D721Med (cell line): ENCODE measurements around the gene KIAA2012.
A peak's percentile ranks its signal among the peaks of the same experiment; 100 is the strongest.

Experiments used
- DNase-seq: peaks from one replicate; pipeline ENCODE4 v3.0.0; 2011; ENCODE audit warnings: low spot score; ENCODE audit not compliant: insufficient read length
- FAIRE-seq: peaks from 2 replicates; lab custom pipeline; 2011; peaks lifted over from hg19 to GRCh38; lab: Jason Lieb, UNC
- TF ChIP-seq, protein P1 (sequence below): IDR thresholded peaks from 2 replicates; pipeline ENCODE4 v1.5.1; 2012; ENCODE audit warnings: mild to moderate bottlenecking, control low read depth; ENCODE audit not compliant: insufficient read depth; ENCODE audit errors: missing control alignments

Gene KIAA2012

DNA sequence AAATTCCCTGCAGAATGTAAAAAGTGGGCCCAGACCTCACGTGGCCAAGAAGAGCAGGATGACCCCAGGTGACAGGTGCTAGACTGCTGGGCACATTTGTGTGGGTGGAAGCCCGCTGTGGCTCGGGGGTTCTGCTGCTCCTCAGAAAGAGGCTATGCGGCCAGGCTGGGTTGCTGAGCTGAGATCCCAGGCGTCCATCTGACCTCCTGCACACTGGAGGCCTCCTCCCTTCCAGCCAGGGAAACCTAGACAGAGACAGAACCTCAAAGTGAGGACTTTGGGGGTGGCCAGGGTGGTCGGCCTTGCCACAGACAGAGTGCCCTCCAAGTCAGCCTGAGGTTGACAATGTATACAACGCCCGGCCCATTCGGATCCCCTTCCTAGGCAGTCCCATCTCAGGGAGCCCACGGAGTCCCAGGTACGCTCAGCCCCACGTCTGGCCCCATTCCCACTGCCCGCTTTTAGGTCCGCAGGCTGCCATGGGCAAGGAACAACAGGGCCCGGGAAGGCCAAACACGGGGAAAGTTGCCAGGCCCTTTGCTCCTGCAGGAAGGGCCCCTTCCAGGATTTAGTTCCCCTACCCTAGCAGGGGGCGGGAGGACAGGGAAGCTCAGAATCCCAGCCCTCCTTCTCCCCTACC, 75.6 kb downstream of the KIAA2012 start:
- FAIRE-seq (no peak), DNase-seq (no peak)
- TF ChIP-seq, protein P1, sequence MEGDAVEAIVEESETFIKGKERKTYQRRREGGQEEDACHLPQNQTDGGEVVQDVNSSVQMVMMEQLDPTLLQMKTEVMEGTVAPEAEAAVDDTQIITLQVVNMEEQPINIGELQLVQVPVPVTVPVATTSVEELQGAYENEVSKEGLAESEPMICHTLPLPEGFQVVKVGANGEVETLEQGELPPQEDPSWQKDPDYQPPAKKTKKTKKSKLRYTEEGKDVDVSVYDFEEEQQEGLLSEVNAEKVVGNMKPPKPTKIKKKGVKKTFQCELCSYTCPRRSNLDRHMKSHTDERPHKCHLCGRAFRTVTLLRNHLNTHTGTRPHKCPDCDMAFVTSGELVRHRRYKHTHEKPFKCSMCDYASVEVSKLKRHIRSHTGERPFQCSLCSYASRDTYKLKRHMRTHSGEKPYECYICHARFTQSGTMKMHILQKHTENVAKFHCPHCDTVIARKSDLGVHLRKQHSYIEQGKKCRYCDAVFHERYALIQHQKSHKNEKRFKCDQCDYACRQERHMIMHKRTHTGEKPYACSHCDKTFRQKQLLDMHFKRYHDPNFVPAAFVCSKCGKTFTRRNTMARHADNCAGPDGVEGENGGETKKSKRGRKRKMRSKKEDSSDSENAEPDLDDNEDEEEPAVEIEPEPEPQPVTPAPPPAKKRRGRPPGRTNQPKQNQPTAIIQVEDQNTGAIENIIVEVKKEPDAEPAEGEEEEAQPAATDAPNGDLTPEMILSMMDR, result no peak

DNA sequence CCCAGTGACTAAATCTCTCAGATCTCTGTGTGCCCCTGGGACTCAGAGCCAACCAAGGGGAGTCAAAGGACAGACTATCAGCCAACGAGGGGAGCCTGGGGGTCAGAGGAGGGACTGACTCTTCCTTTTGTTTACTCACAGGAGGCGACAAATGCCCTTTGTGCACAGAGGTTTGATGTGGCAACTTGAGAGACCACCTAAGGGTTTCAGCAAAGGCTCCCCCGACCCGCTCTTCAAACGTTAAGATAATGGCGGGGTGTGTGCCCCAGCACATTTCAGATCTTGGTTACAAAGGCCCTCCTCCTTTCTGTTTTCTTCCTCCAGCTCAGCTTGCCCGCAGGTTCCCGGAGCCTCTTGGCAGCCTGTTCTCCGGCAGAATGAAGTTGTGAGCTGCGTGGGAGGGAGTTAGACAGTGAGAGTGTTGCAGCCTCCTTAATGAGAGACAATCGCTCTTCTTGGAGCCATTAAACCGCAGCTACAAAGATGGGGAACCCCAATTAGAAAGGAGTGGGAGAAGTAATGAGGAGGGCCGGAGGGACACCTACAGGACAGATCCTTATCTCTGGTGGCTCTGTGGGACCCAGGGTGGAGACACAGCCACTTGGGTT, 76.2 kb downstream of the KIAA2012 start:
- FAIRE-seq, result no peak

DNA sequence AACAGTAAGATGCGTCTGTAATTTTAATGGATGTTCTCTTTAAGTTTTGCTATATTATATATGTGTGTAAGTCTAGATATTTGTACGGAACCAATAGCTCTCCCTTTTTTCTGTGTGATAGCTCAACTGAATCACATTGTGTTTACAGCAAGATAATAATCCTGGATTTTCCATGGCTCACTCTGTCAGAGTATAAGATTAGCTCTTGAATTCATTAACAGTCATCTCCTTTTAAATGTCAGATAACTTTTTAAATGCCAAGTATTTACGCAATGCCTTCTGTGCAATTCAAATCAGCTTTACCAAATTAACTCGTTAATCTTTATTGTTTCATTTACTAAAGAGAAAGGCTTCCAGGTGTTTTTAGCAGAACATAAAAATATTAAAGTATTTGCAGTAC, 76.9 kb downstream of the KIAA2012 start:
- FAIRE-seq, result peak; percentile 87
- no peak for DNase-seq
- TF ChIP-seq, protein P1, result no peak

More for the DNA sequence above, 76.2 kb downstream of the KIAA2012 start:
- no peak for DNase-seq
- TF ChIP-seq, protein P1, result peak; percentile 30

DNA sequence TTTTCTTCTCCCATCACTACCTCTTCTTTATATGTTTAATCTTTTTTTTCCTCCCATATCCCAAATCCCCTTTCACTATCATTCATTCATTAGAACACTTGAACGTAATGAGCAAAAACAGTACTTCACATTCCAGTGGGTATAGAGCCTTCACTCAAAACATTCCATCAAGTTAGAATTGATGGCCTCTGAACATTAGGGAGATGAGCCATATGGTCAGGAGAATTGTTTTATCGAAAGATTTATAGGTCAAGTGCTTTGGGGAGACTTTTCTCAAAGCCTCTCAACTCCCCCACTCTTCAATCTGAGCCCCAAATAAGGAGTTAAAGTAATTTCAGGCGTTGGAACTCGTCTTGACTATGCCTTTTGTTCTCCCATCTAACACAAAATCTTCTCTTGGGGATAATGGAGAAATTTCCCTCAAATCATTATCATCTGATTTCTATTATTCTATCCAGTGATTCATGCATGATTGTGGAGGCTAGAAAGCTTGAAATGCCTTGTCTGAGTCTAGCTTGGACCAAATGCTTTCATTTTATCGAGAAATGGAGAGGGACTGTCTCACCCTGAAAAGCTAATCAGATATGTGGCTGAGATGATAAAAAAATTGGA, 79.2 kb downstream of the KIAA2012 start:
- FAIRE-seq (no peak), DNase-seq (no peak)
- TF ChIP-seq, protein P1, result no peak

DNA sequence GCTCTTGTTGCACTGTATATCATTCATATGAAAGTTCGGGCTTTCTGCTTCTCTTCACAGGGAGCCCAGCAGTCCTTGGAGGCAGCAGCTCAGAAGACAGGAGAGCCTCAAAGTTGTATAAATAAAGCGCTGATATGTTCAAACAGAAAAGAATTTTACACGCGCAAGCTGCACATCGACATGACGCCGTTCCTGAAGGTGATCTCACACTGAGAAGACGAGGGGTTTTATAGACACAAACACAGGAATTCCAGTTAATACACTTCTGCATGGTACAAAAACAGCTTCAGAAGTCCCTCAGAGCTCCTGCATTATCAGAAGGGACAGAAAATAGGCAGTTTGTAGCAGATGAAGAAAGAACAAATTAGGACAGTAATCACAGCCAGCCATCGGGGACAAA, 81.6 kb downstream of the KIAA2012 start:
- no peak for FAIRE-seq

DNA sequence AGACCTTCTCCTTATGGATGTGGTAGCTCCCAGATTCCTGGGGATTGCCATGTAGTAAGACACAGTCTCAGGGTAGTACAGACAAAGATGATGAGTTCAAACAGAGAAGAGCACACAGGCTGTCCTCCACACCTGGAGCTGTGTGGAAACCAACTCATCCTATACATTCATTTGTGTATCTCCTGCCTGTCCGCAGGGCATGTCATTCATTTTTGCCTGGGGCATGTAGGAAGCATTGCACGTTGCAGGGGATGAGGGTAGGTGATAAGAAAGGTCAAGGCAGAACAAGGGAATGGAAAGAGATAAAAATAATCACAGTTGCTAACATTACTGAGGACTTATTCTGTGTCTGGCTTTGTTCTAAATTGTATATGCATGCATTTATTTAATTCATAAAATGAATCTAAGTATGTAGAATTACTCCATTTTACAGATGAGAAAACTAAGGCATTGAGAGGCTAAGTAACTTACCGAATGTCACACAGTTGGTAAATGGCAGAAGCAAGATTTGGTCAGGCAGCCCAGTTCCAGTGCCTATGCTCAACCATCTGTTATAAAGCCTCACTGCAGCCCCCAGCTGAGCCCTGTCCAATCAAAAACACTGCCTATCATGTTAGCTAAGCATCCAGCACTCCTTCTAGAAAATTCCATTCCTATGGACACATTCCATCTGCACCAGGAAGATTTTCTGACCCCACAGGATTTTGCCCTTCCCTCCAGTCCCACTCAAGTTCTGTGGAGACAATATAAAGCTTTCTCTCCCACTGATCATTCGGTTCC, 84.3 kb downstream of the KIAA2012 start:
- FAIRE-seq (no peak), DNase-seq (no peak)
- TF ChIP-seq, protein P1, result no peak

More for the DNA sequence above, 81.6 kb downstream of the KIAA2012 start:
- DNase-seq, result no peak
- TF ChIP-seq, protein P1, result no peak
